ENCODE data around the gene MPI.
A peak's percentile ranks its signal among the peaks of the same experiment; 100 is the strongest.
"Not testable (repeated sequence)": the region's sequence is repeated elsewhere in the genome, so short reads cannot be mapped to it uniquely, and the experiment has no call there.

The MPI gene

DNA sequence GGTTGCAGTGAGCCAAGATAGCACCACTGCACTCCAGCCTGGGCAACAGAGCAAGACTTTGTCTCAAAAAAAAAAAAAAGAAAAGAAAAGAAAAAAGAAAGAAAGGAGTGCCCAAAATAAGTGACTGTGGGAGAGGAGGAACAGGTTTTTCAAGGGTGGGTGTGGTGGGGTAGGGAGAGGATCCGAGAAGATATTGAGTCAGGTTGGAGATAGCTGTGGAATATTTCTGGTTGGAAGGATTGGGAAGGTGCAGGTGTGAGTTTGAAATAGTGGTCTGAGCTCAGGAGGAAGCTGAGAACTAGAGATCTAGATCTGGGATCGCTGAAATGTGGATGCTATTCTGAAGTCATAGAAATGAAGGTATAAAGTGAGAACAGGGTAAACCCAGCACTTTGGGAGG lies 24.5 kb upstream of the MPI start:
- DNase-seq = no peak

DNA sequence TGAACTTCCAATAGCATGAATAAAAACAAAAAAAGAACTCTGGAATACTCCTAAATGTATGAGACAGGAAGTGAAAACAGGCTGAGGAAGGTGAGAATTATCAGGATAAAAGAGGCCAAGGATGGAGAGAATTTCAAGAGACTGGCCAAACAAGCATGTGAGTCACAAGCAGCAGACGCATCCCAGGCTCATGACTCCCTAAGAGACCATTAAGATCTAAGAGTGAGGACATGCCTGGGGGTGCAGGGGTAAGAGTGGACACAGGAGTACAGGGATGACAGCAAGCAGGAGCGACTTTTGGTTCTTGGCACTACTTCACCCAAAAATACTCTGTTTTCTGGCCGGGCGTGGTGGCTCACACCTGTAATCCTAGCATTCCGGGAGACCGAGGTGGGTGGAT lies 23.8 kb upstream of the MPI start:
- no peak for DNase-seq

- DNase-seq = no peak
Measured at GRCh38 chr15:74867466-74868038, 22.3 kb upstream of the MPI start.

DNA sequence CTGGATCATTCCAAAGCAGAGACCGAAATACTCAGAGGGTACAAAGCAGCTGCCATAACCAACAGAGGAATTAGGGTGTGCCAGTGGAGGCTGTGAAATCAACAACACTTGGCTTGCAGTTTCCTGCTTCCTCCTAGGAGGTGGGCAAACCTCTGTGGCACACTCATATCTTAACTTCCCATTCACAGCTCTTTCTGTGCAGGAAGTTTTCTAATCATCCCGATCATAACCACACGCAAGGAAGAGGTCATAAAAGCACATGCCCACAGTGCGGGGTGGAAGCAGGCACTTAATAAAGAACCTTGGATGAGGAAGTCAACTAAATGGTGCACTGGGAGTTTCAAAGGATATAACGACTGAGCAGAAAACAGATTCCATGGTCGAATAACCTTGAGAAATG lies 21.8 kb upstream of the MPI start:
- peak in 1 of 2 donors; percentile 92 for DNase-seq

DNA sequence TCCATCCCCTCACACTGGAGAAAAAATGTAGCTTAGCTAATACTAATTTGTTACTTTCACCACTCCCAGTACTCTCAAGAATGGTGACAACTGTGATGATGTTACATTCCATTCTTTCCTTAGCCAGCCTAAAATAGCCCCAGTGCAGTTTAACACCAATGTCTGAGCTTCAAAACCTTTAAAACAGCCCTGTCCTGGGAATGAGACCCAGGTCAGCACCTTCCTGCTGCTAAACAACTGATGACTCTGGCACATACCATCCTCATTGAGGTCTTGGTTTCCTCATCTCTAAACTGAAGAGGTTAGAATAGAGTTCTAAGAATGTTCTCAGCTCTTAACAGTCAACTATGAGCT lies 20.5 kb upstream of the MPI start:
- DNase-seq = no peak

DNA sequence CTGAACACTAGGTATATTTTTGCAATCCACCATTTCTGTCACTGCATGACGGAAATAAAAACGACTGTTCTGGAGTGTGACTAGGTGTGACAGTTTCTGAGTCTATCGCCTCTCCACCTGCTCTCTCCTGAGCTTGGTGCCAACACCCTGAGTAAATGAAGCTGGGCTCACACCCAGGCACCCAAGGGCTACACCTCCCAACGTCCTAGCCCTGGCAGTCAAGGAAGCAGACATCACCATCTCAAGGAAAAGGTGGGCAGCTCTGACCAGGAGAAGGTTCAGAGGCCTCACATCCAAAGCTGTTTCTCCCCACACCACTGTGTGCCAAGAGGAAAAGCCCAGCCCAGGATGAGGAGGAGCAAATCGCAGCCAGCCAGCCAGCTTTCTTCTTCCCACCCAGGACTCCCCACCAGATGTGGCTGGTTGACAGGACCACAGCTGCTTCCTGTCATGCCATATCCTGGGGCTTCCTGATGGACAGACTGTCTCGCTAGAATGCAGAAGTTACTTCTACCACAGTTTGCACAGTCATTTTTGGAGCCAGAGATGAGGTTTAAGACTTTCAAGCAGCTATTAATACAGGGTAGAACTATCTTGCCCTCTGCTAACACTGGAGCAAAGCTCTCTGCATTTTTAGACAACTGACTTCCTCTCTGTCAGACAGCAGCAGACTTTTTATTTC lies 20.0 kb upstream of the MPI start:
- peak; percentile 19 to 97 for DNase-seq

DNA sequence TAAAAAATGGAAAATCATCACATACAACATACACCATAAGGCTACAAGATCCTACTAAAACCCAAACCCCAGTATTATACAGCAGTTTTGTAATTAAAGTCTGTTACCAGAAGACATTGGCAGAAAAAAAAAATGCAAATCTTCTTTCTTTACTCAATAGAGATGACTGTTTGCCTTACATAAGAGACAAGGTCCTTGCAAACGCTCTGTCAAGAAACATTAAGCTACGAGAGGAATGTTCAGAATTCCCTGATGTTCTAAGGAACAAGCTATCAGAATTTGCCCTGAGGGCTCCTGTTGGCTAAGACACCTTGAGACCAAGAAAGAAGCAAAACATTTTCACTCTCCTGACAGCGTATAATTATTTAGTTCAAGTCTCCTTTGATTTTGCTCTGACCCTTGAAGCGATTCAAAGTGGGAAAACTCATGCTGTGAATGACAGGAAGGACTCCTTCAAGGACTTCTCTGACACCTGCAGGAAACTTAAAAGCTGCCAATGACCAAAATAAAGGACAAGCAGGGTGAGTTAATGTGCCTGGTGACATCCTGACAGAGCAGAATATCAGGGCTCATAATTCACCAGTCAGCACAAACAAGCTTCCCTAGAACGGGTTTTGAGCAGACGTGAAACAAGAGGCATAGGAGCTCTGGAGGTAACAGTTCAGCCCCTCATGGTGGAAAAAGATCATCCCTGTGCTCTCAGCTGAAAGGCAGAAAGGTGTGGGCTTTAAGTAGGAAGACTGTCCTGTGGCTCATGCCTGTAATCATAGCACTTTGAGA lies 19.2 kb upstream of the MPI start:
- peak in 1 of 2 donors; percentile 25 for DNase-seq

DNA sequence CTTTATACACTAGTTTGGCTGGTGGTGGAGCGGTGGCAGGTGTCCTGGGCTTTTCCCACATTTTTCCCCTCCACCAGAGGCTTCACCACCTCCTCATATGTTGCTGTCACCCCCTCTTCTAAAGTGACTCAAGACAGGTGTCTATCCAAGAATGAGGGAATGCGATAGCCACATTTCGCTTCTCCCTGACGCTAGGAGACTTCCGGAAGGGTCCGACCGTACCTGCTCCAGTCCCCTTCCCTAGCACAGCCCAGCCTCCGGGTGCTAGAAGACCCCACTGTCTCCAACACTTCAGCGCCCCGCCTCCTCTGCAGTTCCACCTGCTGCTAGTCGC lies 17.2 kb upstream of the MPI start:
- DNase-seq = no peak

DNA sequence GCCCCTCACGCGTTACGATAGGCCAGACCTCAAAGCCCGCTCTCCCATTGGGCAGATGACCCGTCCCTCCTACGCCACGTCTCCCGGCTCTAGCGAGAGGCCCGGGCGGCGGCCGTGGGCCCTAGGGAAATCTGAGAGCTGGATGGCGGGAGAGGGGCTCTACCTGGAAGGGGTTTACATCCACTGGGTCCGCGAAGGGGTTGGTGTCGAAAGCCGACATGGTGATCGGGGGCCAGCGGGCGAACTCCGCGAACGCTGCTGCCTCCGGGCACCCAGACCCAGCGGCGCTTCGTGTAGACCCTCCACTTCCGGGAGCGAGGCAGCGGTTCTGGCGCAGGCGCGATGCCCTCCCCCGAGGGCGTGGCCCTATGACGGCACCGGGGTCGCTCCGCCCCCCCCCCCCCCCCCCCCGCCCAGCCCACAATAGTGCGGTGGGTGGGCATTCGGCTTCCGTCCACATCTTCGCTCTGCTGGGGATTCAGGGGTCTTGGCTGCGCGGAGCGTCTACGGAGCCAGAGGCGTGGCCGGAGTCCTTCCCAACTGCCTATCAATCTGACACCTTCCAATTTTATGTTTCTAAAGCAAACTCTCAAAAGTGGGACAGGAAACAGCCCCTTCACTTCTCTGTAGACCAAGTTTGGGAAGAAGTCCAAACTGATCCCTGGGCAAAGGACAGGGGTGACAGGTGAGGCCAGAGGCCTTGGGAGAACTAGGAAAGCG lies 16.6 kb upstream of the MPI start, which contains the start of gene SCAMP2:
Gene SCAMP2, minus strand, starts transcription at position 330 of the 720 bp plus-strand sequence. Its CDS starts 110 bp downstream, at position 220.
- peak; percentile 91 to 98 for DNase-seq

DNA sequence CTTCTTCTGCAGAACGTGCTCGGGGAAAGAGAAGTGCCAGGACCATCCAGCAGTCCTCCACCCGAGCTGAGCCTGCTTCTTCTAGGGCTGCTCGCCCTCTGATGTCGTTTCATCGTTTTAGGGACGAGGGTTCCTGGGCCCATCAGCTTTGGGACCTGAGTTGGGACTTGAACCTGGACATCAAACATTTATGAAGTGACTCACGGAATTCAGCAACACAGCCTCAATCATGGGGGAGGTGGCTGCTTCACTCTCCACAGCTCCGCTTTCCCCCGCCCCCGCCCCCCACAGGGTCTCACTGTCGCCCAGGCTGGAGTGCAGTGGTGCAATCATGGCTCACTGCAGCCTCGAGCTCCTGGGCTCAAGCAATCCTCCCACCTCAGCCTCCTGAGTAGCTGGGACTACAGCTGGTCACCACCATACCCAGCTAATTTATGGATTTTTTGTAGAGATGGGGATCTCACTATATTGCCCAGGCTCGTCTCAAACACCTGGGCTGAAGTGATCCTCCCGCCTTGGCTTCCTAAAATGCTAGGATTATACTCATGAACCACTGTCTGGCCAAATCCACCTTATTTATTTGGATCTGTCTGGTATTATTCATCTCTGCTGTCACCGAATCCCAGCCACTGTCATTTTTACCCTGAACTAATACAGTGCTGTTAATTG lies 16.0 kb upstream of the MPI start:
- peak; percentile 21 to 44 for DNase-seq

- no peak for DNase-seq
Measured at GRCh38 chr15:74878273-74878672, 11.6 kb upstream of the MPI start.

DNA sequence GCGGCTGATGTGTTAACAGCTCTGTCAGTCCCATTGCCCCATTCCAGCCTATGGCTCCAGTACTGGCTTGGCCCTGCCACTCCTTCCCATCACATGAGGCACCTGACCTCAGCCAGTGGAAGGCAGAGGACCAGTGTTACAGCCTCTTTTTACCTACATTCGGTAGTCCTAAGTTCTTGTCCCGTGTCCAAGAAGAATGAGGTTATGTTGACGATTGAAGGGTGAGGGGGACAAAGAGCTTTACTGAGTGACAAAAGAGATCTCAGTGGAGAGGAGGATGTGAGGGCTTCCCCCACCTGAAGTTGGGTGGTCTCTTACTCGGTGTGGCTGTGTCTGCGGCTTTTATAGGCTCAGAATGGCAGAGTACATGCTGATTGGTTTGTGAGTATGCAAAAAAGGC lies 7.3 kb upstream of the MPI start:
- no peak for DNase-seq

DNA sequence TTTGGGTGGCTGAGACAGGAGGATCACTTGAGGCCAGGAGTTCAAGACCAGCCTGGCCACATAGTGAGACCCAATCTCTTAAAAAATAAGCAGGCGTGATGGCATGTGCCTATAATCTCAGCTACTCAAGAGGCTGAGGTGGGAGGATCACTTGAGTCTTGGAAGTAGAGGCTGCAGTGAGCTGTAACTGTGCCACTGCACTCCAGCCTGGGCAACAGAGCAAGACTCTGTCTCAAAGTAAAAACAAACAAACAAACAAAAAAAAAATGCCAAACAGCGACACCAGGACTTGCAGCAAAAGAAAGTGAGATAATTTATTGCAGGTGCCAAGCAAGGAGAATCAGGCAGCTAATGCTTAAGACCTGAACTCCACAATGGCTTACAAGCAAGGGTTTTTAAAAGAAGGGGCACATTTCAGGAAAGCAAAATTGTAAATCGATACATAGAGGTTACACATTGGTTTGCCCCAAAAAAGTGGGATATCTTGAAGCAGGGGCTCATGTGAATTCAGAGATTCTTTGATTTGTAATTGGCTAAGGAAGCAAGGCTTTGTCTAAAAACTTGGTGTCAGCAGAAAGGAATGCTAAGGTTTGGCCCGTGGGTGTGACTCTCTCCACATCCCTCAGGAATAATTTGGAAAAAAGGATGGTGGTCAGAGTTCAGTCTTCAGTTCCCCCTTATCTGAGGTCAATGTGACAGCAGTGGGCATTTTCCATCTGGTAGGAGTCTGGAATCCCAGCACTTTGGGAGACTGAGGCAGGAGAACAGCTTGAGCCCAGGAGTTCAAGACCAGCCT lies 5.2 kb upstream of the MPI start:
- no peak for DNase-seq

- DNase-seq = no peak
Measured at GRCh38 chr15:74885461-74885860, 4.4 kb upstream of the MPI start.

GRCh38 chr15:74887537-74888193 lies 2.2 kb upstream of the MPI start:
- DNase-seq = not testable (repeated sequence)

GRCh38 chr15:74888716-74889115 lies 1.1 kb upstream of the MPI start:
- DNase-seq = no peak

GRCh38 chr15:74889390-74889882 lies 406 bp upstream of the MPI start:
- no peak for DNase-seq

- DNase-seq = no peak
Measured at GRCh38 chr15:74890665-74890960, 771 bp downstream of the MPI start.

DNA sequence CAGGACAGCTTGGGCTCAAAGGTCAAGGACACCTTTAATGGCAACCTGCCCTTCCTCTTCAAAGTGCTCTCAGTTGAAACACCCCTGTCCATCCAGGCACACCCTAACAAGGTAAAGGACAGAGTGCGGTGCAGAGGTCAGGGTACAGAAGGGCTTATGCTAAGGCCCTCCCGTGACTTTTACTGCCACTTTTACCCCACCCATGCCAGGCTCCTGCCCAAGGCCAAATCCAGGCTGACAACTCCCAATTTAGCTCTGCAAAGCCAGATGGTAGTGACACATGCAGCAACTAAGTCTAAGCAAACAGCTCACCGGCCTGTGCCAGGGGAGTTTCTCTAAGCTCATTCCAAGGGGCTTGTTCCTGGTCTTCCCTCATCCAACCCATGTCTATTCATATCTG lies 1.6 kb downstream of the MPI start:
- no peak for DNase-seq

DNA sequence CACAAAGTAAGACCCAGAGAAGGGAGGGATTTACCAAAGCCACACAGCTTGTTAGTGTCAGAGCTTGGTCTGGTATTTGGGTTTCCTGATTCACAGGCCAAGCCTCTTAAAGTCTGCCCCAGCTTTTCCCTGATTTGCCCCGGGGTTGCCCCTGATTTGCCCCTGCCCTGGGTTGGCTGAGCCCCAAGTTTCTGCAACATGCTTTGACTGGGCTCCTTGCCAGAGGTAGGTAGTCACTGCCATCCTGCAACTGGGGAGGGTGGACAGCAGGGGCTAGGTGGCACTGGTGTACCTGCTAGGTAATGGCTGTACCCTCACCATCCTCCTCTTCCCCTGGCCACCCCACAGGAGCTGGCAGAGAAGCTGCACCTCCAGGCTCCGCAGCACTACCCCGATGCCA lies 2.5 kb downstream of the MPI start:
- no peak for DNase-seq

DNA sequence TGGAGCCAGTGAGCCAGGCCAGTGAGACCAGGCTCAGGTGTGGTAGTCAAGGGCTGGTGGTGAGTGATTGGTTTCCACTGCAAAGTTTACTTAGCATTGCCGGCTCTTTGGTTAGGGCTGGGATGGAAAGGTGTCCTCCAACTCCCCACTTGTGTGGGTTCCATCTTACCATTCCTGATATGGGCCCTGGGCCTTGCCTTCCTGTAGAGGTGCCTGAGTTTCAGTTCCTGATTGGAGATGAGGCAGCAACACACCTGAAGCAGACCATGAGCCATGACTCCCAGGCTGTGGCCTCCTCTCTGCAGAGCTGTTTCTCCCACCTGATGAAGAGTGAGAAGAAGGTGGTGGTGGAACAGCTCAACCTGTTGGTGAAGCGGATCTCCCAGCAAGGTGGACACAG lies 3.1 kb downstream of the MPI start:
- no peak for DNase-seq

- DNase-seq = no peak
Measured at GRCh38 chr15:74893627-74894026, 3.8 kb downstream of the MPI start.
